GM21528 (cell line): ENCODE results near the gene WDR20.

Experiments used
- ATAC-seq: cut with Tn5 transposase; IDR thresholded peaks from one replicate; pipeline ENCODE4 v1.9.1; 2021; ENCODE audit warnings: mild to moderate bottlenecking, moderate library complexity; ENCODE audit not compliant: unreplicated experiment, low FRiP score

WDR20 gene

GRCh38 chr14:102258136-102258535 is 118.4 kb downstream of the WDR20 start:
- no peak for ATAC-seq
